Sigmoid colon (tissue), 4 donors: Measurements from ENCODE around the gene FNIP2.

Source experiments
- CTCF ChIP-seq, 4 experiments: fragments of 450-650 bp in 3 of 4; fragments of 200-600 bp in 1 of 4; IDR thresholded peaks; one replicate each; pipeline ENCODE4 v1.5.1; 2016 to 2019; ENCODE audit warnings: antibody characterized with exemption in 4 of 4, mild to moderate bottlenecking in 3 of 4, moderate library complexity in 2 of 4
- POLR2A ChIP-seq, 2 donors: fragments of 450-650 bp; IDR thresholded peaks; one replicate each; pipeline ENCODE4 v1.6.1; 2016; ENCODE audit warnings: antibody characterized with exemption in 2 of 2, mild to moderate bottlenecking in 2 of 2, moderate library complexity in 2 of 2
- POLR2AphosphoS5 ChIP-seq, 4 donors: sonication (generic); formaldehyde crosslinking; IDR thresholded peaks; one replicate each; pipeline ENCODE4 v1.6.1; 2017; ENCODE audit warnings: antibody characterized with exemption in 4 of 4

GRCh38 chr4:158860856-158861255 lies 92.0 kb downstream of the FNIP2 start:
- no peak for TF ChIP-seq CTCF (IDR thresholded peaks at IDR 0.05)
- TF ChIP-seq POLR2A (IDR thresholded peaks at IDR 0.05) = no peak
- TF ChIP-seq POLR2AphosphoS5 (IDR thresholded peaks at IDR 0.05) = no peak
